Ishikawa (cell line): ENCODE measurements around the gene SRR.

Source experiments
- CEBPB ChIP-seq: IDR thresholded peaks from 2 replicates; pipeline ENCODE4 v1.6.1; 2012
- CREB1 ChIP-seq: IDR thresholded peaks from 2 replicates; pipeline ENCODE4 v1.6.1; 2012; ENCODE audit warnings: low read depth
- EGR1 ChIP-seq: IDR thresholded peaks from 2 replicates; pipeline ENCODE4 v1.6.1; 2012
- EP300 ChIP-seq: IDR thresholded peaks from 2 replicates; pipeline ENCODE4 v1.6.1; 2012; ENCODE audit warnings: borderline replicate concordance
- FOXM1 ChIP-seq: IDR thresholded peaks from 2 replicates; pipeline ENCODE4 v1.6.1; 2012; ENCODE audit warnings: low read depth, borderline replicate concordance
- NFIC ChIP-seq: IDR thresholded peaks from 2 replicates; pipeline ENCODE4 v1.6.1; 2012
- RAD21 ChIP-seq: IDR thresholded peaks from 2 replicates; pipeline ENCODE4 v1.6.1; 2012; ENCODE audit warnings: low read depth
- TAF1 ChIP-seq: IDR thresholded peaks from 2 replicates; pipeline ENCODE4 v1.6.1; 2012; ENCODE audit warnings: low read depth, mild to moderate bottlenecking
- TCF12 ChIP-seq: IDR thresholded peaks from 2 replicates; pipeline ENCODE4 v1.6.1; 2012; ENCODE audit warnings: low read depth
- TEAD4 ChIP-seq: IDR thresholded peaks from 2 replicates; pipeline ENCODE4 v1.6.1; 2012
- YY1 ChIP-seq: IDR thresholded peaks from 2 replicates; pipeline ENCODE4 v1.6.1; 2012; ENCODE audit warnings: low read depth
- ZBTB7A ChIP-seq: IDR thresholded peaks from 2 replicates; pipeline ENCODE4 v1.6.1; 2012; ENCODE audit warnings: low read depth
- TF ChIP-seq, protein P1 (sequence below): IDR thresholded peaks from 2 replicates; pipeline ENCODE4 v1.6.1; 2012
- TF ChIP-seq, protein P2 (sequence below): IDR thresholded peaks from 2 replicates; pipeline ENCODE4 v1.6.1; 2012
- TF ChIP-seq, protein P3 (sequence below): IDR thresholded peaks from 2 replicates; pipeline ENCODE4 v1.6.1; 2012; ENCODE audit warnings: low read depth, mild to moderate bottlenecking

SRR gene

DNA sequence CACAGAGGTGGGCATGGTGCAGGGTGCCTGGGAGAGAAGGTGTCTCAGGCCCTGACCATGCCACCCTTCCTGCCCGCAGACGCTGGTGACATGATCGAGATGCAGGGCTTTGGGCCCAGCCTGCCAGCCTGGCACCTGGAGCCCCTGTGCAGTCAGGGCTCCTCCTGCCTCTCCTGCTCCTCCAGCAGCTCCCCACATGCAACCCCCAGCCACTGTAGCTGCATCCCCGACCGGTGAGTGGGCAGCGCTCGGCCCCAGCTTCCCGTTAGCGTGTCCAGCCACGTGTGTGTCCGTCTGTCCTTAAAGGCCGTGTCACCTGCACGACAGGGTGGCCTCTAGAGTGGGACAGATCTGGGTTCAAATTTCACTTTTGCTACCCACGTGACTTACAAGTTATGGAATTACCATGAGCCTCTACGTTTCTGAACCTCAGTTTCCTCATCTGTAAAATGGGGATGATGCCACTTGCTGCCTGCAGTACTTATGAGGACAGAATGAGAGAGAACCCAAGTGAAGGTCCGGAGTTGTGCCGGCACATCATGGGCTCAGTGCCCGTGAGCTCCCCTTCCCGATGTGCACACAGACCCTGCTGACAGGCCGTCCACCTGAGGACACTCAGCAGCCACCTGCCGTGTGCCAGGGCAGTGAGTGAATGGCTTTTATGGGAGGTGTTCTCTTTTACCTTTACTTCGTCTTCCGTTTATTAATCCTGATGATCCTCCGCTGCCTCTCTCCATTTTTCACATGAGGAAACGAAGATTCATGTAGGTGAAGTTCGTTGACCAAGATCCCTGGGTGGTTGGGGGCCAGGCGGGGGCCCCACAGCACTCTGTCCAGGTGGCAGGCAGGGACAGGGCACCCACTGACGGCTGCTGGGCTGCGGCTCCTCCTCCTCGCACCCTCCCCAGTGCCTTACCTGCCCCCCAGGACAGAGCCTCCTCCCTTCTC lies 67.7 kb downstream of the SRR start:
- TF ChIP-seq CEBPB (no peak), TCF12 (no peak), RAD21 (no peak), YY1 (no peak), CREB1 (no peak), ZBTB7A (no peak), EP300 (no peak)
- TF ChIP-seq, protein P1, sequence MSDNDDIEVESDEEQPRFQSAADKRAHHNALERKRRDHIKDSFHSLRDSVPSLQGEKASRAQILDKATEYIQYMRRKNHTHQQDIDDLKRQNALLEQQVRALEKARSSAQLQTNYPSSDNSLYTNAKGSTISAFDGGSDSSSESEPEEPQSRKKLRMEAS = no peak

DNA sequence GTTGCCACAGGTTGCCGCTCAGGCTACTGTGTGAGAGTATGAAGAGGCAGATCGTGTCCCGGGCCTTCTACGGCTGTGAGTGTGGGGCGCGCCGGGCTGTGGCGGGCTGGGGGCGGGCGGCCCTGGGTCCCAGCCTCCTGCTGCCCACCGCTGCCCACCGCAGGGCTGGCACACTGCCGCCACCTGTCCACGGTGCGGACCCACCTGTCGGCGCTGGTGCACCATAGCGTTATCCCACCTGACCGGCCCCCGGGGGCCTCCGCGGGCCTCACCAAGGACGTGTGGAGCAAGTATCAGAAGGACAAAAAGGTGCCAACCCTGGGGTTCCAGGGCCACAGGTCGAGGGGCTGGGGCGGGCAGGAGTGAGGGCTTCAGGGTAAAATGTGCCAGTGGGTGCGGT lies 68.4 kb downstream of the SRR start:
- no peak for TF ChIP-seq EGR1

DNA sequence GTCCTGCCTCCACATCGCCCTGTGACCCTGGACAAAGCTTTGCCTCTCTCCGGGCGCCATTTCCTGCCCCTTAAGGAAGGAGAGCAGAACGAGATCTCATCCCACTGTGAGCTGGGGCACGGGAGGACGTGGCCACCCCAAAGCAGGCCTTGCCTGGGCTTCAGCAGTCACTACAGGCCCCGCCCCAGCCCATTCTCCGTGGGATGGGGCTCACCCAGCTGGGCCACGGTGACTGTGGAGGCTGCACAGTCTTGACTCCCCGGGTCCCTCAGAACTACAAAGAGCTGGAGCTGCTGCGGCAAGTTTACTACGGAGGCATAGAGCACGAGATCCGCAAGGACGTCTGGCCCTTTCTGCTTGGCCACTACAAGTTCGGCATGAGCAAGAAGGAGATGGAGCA lies 68.9 kb downstream of the SRR start:
- TF ChIP-seq TCF12 (no peak), NFIC (no peak), RAD21 (no peak), TAF1 (no peak), FOXM1 (no peak), CREB1 (no peak), TEAD4 (no peak), ZBTB7A (no peak), YY1 (no peak), CEBPB (no peak)
- TF ChIP-seq, protein P2, sequence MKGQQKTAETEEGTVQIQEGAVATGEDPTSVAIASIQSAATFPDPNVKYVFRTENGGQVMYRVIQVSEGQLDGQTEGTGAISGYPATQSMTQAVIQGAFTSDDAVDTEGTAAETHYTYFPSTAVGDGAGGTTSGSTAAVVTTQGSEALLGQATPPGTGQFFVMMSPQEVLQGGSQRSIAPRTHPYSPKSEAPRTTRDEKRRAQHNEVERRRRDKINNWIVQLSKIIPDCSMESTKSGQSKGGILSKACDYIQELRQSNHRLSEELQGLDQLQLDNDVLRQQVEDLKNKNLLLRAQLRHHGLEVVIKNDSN = no peak
- TF ChIP-seq, protein P3, sequence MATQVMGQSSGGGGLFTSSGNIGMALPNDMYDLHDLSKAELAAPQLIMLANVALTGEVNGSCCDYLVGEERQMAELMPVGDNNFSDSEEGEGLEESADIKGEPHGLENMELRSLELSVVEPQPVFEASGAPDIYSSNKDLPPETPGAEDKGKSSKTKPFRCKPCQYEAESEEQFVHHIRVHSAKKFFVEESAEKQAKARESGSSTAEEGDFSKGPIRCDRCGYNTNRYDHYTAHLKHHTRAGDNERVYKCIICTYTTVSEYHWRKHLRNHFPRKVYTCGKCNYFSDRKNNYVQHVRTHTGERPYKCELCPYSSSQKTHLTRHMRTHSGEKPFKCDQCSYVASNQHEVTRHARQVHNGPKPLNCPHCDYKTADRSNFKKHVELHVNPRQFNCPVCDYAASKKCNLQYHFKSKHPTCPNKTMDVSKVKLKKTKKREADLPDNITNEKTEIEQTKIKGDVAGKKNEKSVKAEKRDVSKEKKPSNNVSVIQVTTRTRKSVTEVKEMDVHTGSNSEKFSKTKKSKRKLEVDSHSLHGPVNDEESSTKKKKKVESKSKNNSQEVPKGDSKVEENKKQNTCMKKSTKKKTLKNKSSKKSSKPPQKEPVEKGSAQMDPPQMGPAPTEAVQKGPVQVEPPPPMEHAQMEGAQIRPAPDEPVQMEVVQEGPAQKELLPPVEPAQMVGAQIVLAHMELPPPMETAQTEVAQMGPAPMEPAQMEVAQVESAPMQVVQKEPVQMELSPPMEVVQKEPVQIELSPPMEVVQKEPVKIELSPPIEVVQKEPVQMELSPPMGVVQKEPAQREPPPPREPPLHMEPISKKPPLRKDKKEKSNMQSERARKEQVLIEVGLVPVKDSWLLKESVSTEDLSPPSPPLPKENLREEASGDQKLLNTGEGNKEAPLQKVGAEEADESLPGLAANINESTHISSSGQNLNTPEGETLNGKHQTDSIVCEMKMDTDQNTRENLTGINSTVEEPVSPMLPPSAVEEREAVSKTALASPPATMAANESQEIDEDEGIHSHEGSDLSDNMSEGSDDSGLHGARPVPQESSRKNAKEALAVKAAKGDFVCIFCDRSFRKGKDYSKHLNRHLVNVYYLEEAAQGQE = no peak

DNA sequence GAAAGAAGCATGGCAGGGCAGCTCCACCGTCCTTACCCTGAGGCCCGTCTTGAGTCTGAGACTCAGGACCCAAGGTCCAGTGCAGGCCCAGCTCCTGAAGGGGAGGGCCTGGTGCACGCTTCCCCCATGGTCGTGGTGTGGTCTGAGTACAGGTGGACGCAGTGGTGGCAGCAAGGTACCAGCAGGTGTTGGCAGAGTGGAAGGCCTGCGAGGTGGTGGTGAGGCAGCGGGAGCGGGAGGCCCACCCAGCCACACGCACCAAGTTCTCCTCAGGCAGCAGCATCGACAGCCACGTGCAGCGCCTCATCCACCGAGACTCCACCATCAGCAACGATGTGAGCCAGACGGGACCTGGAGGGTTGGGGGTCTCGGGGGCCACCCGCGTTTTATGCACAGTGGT lies 69.4 kb downstream of the SRR start:
- TF ChIP-seq, protein P2 = no peak
- TF ChIP-seq CREB1 (no peak), ZBTB7A (no peak), CEBPB (no peak), EP300 (no peak), EGR1 (no peak), NFIC (no peak), TAF1 (no peak), FOXM1 (no peak), RAD21 (no peak), YY1 (no peak), TEAD4 (no peak), TCF12 (no peak)
- TF ChIP-seq, protein P1 = no peak
- TF ChIP-seq, protein P3 = no peak
